Activated T-helper 2 cell treated with anti-CD3 and anti-CD28 coated beads, Interferon-gamma antibody, Interleukin-2, Interleukin-4, amounts not matched to agents 10 μg/mL and 5 μg/mL and 100 μg/mL, durations not matched to agents 14 hours and 24 hours and 36 hours (primary cell): ENCODE results near the gene DLG1. TPM values are rescaled to one million over a fixed set of nuclear protein-coding genes. Genes with fewer than 3 reads are reported as not detected.
"Not testable (repeated sequence)": the region's sequence is repeated elsewhere in the genome, so short reads cannot be mapped to it uniquely, and the experiment has no call there.

Experiments used
- DNase-seq: peaks from one replicate; pipeline ENCODE4 v3.0.0; 2021; ENCODE audit warnings: low spot score
- H3K27ac Mint-ChIP-seq: one replicate; pipeline ENCODE4 v1.8.0; 2021; ENCODE audit warnings: mixed read lengths
- H3K27me3 Mint-ChIP-seq: one replicate; pipeline ENCODE4 v1.8.0; 2021; ENCODE audit warnings: low read depth, mixed read lengths
- H3K36me3 Mint-ChIP-seq: one replicate; pipeline ENCODE4 v1.8.0; 2021; ENCODE audit warnings: low read depth, mixed read lengths
- H3K4me1 Mint-ChIP-seq: one replicate; pipeline ENCODE4 v1.8.0; 2021; ENCODE audit warnings: low read depth, mixed read lengths
- H3K4me3 Mint-ChIP-seq: one replicate; pipeline ENCODE4 v1.8.0; 2021; ENCODE audit warnings: low read depth, mild to moderate bottlenecking, moderate library complexity, mixed read lengths
- H3K9me3 Mint-ChIP-seq: one replicate; pipeline ENCODE4 v1.8.0; 2021; ENCODE audit warnings: mixed read lengths
- intact Hi-C: fragments of 100-400 bp; cut with micrococcal nuclease; formaldehyde crosslinking; loops from one replicate; pipeline ENCODE4 v1.15.1; 2023
- total RNA-seq: library from RNA; stranded (reverse); gene quantifications from 2 replicates; pipeline ENCODE4 v1.2.3, GENCODE V29; 2022

DLG1 gene
- total RNA-seq, 1 donor from 2014 or later, result 77.5 TPM

GRCh38 chr3:197229178-197229577 lies 69.2 kb downstream of the DLG1 start:
- intact Hi-C loops, result no loop called here
- no peak for DNase-seq
- Mint-ChIP-seq H3K4me1 (peaks cover 16% of the 10 kb centered on the region), H3K27me3 (no peaks in the 10 kb centered on the region), H3K9me3 (no peaks in the 10 kb centered on the region), H3K27ac (no peak overlapping the region), H3K4me3 (no peak overlapping the region), H3K36me3 (peaks cover 4% of the 10 kb centered on the region)

- H3K4me1 Mint-ChIP-seq, result peaks cover 21% of the 10 kb centered on the region
- H3K9me3 Mint-ChIP-seq, result no peaks in the 10 kb centered on the region
- H3K36me3 Mint-ChIP-seq, result no peaks in the 10 kb centered on the region
- DNase-seq, result no peak
- intact Hi-C loops, result no loop called here
- peak overlapping the region; percentile 22 for H3K27ac Mint-ChIP-seq
- H3K27me3 Mint-ChIP-seq, result no peaks in the 10 kb centered on the region
- H3K4me3 Mint-ChIP-seq, result no peak overlapping the region
These were observed 70.4 kb downstream of the DLG1 start for GRCh38 chr3:197227780-197228574.

DNA sequence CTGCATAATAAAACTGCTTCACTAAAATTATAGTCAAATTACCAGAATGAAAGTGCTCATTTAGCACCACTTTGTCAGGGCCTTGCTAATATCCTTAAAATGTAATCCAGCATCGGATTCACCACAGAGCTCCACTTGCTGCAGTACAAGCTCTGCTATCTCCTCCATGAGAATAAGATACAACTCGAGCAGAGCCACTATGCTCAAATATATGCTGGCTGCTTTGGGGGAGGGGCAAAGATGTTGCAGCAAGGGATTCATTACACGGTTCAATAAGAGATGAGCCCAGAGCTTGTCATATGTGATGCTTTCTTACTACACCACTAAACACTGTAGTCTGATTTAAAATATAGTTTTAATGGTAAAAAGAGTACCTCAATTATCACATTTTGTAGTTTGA lies 72.2 kb downstream of the DLG1 start:
- DNase-seq, result no peak
- no peaks in the 10 kb centered on the region for H3K27me3 Mint-ChIP-seq
- intact Hi-C loops, result no loop called here
- no peaks in the 10 kb centered on the region for H3K36me3 Mint-ChIP-seq
- H3K27ac Mint-ChIP-seq, result no peak overlapping the region
- peaks cover 18% of the 10 kb centered on the region for H3K4me1 Mint-ChIP-seq
- no peak overlapping the region for H3K4me3 Mint-ChIP-seq
- no peaks in the 10 kb centered on the region for H3K9me3 Mint-ChIP-seq

GRCh38 chr3:197225579-197225978 lies 72.8 kb downstream of the DLG1 start:
- no peaks in the 10 kb centered on the region for H3K9me3 Mint-ChIP-seq
- no peaks in the 10 kb centered on the region for H3K27me3 Mint-ChIP-seq
- H3K27ac Mint-ChIP-seq, result no peak overlapping the region
- H3K36me3 Mint-ChIP-seq, result no peaks in the 10 kb centered on the region
- DNase-seq, result no peak
- no peak overlapping the region for H3K4me3 Mint-ChIP-seq
- peaks cover 18% of the 10 kb centered on the region for H3K4me1 Mint-ChIP-seq
- intact Hi-C loops, result loop anchor here (2.0 kb wide), 1 partner anchor 277 kb away; no protein-coding TSS in a partner anchor

- Mint-ChIP-seq H3K9me3 (no peaks in the 10 kb centered on the region), H3K27ac (no peak overlapping the region), H3K4me3 (no peak overlapping the region), H3K36me3 (no peaks in the 10 kb centered on the region), H3K4me1 (peaks cover 17% of the 10 kb centered on the region), H3K27me3 (no peaks in the 10 kb centered on the region)
- DNase-seq, result no peak
- intact Hi-C loops, result loop anchor here (1.0 to 2.0 kb wide), 2 partner anchors 279 to 286 kb away; no protein-coding TSS in a partner anchor
These were observed 74.4 kb downstream of the DLG1 start for GRCh38 chr3:197224034-197224444.

- H3K27me3 Mint-ChIP-seq, result no peaks in the 10 kb centered on the region
- DNase-seq, result no peak
- H3K9me3 Mint-ChIP-seq, result no peaks in the 10 kb centered on the region
- H3K4me1 Mint-ChIP-seq, result peaks cover 10% of the 10 kb centered on the region
- peak overlapping the region; percentile 24 for H3K27ac Mint-ChIP-seq
- no peaks in the 10 kb centered on the region for H3K36me3 Mint-ChIP-seq
- intact Hi-C loops, result no loop called here
- no peak overlapping the region for H3K4me3 Mint-ChIP-seq
These were observed 75.5 kb downstream of the DLG1 start for GRCh38 chr3:197222937-197223370.

- H3K27ac Mint-ChIP-seq, result no peak overlapping the region
- no peak for DNase-seq
- intact Hi-C loops, result no loop called here
- peaks cover 9% of the 10 kb centered on the region for H3K4me1 Mint-ChIP-seq
- H3K27me3 Mint-ChIP-seq, result no peaks in the 10 kb centered on the region
- H3K4me3 Mint-ChIP-seq, result no peak overlapping the region
- no peaks in the 10 kb centered on the region for H3K36me3 Mint-ChIP-seq
- H3K9me3 Mint-ChIP-seq, result no peaks in the 10 kb centered on the region
These were observed 78.8 kb downstream of the DLG1 start for GRCh38 chr3:197219619-197220018.

DNA sequence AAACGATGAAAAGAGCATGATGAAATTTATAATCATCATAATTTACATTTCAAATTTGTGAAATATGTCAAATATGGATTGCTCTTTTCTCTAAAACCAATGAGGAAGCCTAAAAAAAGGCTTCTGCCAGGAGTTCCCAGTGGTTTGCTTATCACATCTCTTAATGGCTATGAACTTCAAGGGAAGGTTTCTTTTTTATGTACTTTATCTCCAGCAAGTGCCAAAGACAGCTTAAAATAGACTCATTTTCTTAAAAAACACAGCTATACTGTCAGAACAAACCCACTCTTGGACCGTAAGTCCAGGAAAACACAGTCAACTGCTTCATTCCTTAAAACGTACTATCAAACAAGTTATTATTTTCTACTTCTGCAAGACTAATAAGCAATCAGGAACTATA lies 80.2 kb downstream of the DLG1 start:
- no peaks in the 10 kb centered on the region for H3K36me3 Mint-ChIP-seq
- no peak for DNase-seq
- H3K27ac Mint-ChIP-seq, result no peak overlapping the region
- H3K9me3 Mint-ChIP-seq, result no peaks in the 10 kb centered on the region
- peaks cover 6% of the 10 kb centered on the region for H3K4me1 Mint-ChIP-seq
- H3K27me3 Mint-ChIP-seq, result no peaks in the 10 kb centered on the region
- intact Hi-C loops, result no loop called here
- no peak overlapping the region for H3K4me3 Mint-ChIP-seq

- Mint-ChIP-seq H3K4me1 (peaks cover 2% of the 10 kb centered on the region), H3K9me3 (no peaks in the 10 kb centered on the region)
- intact Hi-C loops, result no loop called here
These were observed 81.5 kb downstream of the DLG1 start for GRCh38 chr3:197216914-197217313.

DNA sequence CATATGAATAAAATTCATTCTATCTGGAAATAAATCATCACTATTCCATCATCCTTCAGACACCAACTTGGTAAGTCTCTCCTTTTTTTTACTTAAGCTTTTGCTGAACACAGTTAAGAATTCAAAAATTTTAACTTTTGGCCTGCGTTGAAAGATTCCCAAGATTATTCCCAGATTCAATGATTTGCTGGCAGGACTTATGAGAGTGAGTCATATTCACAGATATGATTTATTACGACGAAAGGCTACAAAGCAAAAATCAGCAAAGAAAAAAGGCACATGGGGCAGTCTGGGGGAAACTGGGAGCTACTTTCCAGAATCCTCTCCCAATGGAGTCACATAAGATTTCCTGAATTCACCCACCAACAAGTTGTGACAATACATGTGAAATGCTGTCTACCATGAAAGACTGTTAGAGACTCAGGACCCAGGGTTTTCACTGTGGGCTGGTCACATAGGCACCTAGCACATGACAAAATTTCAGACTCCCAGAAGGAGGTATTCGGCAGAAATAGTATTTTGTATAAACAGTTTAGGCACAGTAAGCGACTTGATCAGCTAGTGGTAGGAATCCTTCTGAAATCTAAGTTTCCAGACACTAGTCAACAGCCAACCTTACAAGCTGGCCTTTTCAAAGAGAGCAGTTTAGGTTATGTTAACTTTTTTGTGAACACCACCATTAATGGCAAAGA lies 82.1 kb downstream of the DLG1 start:
- no peaks in the 10 kb centered on the region for H3K27me3 Mint-ChIP-seq
- no peak for DNase-seq
- H3K36me3 Mint-ChIP-seq, result no peaks in the 10 kb centered on the region

More at GRCh38 chr3:197216914-197217313, 81.5 kb downstream of the DLG1 start:
- Mint-ChIP-seq H3K27me3 (no peaks in the 10 kb centered on the region), H3K27ac (no peak overlapping the region), H3K4me3 (no peak overlapping the region), H3K36me3 (no peaks in the 10 kb centered on the region)
- no peak for DNase-seq

DNA sequence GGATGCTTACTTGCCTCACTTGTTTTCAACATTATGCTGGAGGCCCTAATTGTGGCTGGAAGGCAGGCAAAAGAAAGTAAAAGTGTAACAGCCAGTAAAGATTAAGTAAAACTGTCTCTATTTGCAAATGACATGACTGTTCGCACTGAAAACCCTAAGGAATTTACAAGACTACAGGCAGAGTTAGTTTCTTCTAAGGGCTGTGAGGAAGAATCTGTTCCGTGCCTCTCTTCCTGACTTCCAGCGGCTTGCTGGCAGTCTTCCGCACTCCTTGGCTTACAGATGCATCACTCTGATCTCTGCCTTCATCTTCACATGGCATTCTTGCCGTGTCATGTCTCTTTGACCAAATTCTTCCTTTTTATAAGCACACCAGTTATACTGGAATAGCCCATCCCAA lies 86.1 kb downstream of the DLG1 start:
- Mint-ChIP-seq H3K27me3 (no peaks in the 10 kb centered on the region), H3K9me3 (no peaks in the 10 kb centered on the region), H3K4me1 (peaks cover 2% of the 10 kb centered on the region), H3K36me3 (no peaks in the 10 kb centered on the region), H3K27ac (no peak overlapping the region), H3K4me3 (no peak overlapping the region)
- intact Hi-C loops, result no loop called here
- no peak for DNase-seq

More for the DNA sequence above, 82.1 kb downstream of the DLG1 start:
- H3K27ac Mint-ChIP-seq, result no peak overlapping the region
- no peaks in the 10 kb centered on the region for H3K9me3 Mint-ChIP-seq
- intact Hi-C loops, result no loop called here
- no peak overlapping the region for H3K4me3 Mint-ChIP-seq
- peaks cover 2% of the 10 kb centered on the region for H3K4me1 Mint-ChIP-seq

GRCh38 chr3:197211698-197212097 lies 86.7 kb downstream of the DLG1 start:
- H3K27ac Mint-ChIP-seq, H3K36me3 Mint-ChIP-seq, H3K27me3 Mint-ChIP-seq, H3K4me1 Mint-ChIP-seq, DNase-seq, intact Hi-C loops, H3K4me3 Mint-ChIP-seq, H3K9me3 Mint-ChIP-seq: not testable (repeated sequence)
